Keratinocyte (primary cell): ENCODE results near the gene TIAM2. TPM values are rescaled to one million over a fixed set of nuclear protein-coding genes. Genes with fewer than 3 reads are reported as not detected.

ENCODE experiments used
- DNase-seq: peaks from one replicate; pipeline ENCODE4 v3.0.0-alpha.2; 2011; ENCODE audit warnings: low read depth, missing footprints, low spot score
- FAIRE-seq: peaks from 2 replicates; lab custom pipeline; 2011; peaks lifted over from hg19 to GRCh38; lab: Jason Lieb, UNC
- H2AFZ ChIP-seq: 2 replicates; pipeline ENCODE4 v1.6.0; 2012; ENCODE audit warnings: low read length, control low read depth, inconsistent platforms; ENCODE audit not compliant: control insufficient read depth
- H3K27ac ChIP-seq: 2 replicates; pipeline ENCODE4 v1.5.1; 2011; ENCODE audit warnings: low read length; ENCODE audit not compliant: control insufficient read depth, insufficient read depth
- H3K27me3 ChIP-seq: 3 replicates; pipeline ENCODE4 v1.6.0; 2011; ENCODE audit warnings: low read length; ENCODE audit not compliant: control insufficient read depth, insufficient read depth; ENCODE audit errors: extremely low read depth
- H3K36me3 ChIP-seq, 2 experiments: 2 replicates in 1 of 2; 3 replicates in 1 of 2; pipeline ENCODE4 v1.5.1; 2011; ENCODE audit warnings: low read length in 2 of 2, mild to moderate bottlenecking in 1 of 2; ENCODE audit not compliant: control insufficient read depth in 2 of 2, insufficient read depth in 2 of 2; ENCODE audit errors: extremely low read depth in 1 of 2
- H3K4me1 ChIP-seq: 3 replicates; pipeline ENCODE4 v1.5.1; 2011; ENCODE audit warnings: low read length; ENCODE audit not compliant: control insufficient read depth, insufficient read depth; ENCODE audit errors: extremely low read depth
- H3K4me2 ChIP-seq: 3 replicates; pipeline ENCODE4 v1.6.0; 2011; ENCODE audit warnings: low read depth, low read length; ENCODE audit not compliant: control insufficient read depth, insufficient read depth; ENCODE audit errors: extremely low read depth
- H3K4me3 ChIP-seq, 3 experiments: fragments of 200-600 bp in 1 of 3; sonication (generic) in 1 of 3; 2 replicates in 2 of 3; 3 replicates in 1 of 3; pipeline ENCODE4 v1.5.1; 2011 to 2016; ENCODE audit warnings: low read length in 3 of 3, mild to moderate bottlenecking in 3 of 3, control low read depth in 2 of 3, inconsistent platforms in 1 of 3, low read depth in 1 of 3, mixed read lengths in 1 of 3, mixed run types in 1 of 3, moderate library complexity in 1 of 3; ENCODE audit not compliant: control insufficient read depth in 2 of 3, insufficient read depth in 2 of 3; ENCODE audit errors: extremely low read depth in 1 of 3
- H3K79me2 ChIP-seq: 2 replicates; pipeline ENCODE4 v1.6.0; 2012; ENCODE audit warnings: low read length; ENCODE audit not compliant: control insufficient read depth, insufficient read depth
- H3K9ac ChIP-seq: 3 replicates; pipeline ENCODE4 v1.6.0; 2011; ENCODE audit warnings: low read length; ENCODE audit not compliant: control insufficient read depth, insufficient read depth; ENCODE audit errors: extremely low read depth
- H3K9me1 ChIP-seq: 3 replicates; pipeline ENCODE4 v1.6.0; 2011; ENCODE audit warnings: low read length; ENCODE audit not compliant: control insufficient read depth, insufficient read depth; ENCODE audit errors: extremely low read depth
- H3K9me3 ChIP-seq: 2 replicates; pipeline ENCODE4 v1.5.1; 2012; ENCODE audit warnings: low read depth, low read length; ENCODE audit not compliant: control insufficient read depth
- H4K20me1 ChIP-seq: 3 replicates; pipeline ENCODE4 v1.6.0; 2011; ENCODE audit warnings: low read length; ENCODE audit not compliant: control insufficient read depth, insufficient read depth; ENCODE audit errors: extremely low read depth
- CTCF ChIP-seq, 3 experiments: IDR thresholded peaks in 1 of 3; conservative IDR thresholded peaks in 1 of 3; optimal IDR thresholded peaks in 1 of 3; 2 replicates in 2 of 3; 3 replicates in 1 of 3; pipeline versions ENCODE3 to v1.5.1; 2011; ENCODE audit warnings: low read length in 3 of 3, mild to moderate bottlenecking in 3 of 3, moderate library complexity in 2 of 3, control low read depth in 1 of 3, inconsistent platforms in 1 of 3; ENCODE audit not compliant: insufficient read depth in 2 of 3; ENCODE audit errors: extremely low read depth in 1 of 3
- EZH2 ChIP-seq: IDR thresholded peaks from one replicate; pipeline ENCODE4 v1.6.1; 2012; ENCODE audit warnings: inconsistent platforms, mild to moderate bottlenecking, low read length, moderate library complexity
- dilution Hi-C: fragments of 300-500 bp; cut with MboI; formaldehyde crosslinking; loops from one replicate; pipeline ENCODE4 v1.7.0; 2020; ENCODE audit warnings: low sequenced_read_pairs; ENCODE audit not compliant: extremely low pct_ligation_motif_present
- polyA plus RNA-seq, 5 experiments: library from polyadenylated mRNA; depleted of rRNA in 3 of 5; stranded (reverse) in 3 of 5; stranded (forward) in 1 of 5; unstranded in 1 of 5; fragments of >200 nt; gene quantifications; 1 replicate in 1 of 5; 2 replicates in 3 of 5; 3 replicates in 1 of 5; pipeline versions ENCODE4 v1.2.1 to v1.2.3, GENCODE V29; 2011 to 2012; ENCODE audit warnings: missing spikeins in 2 of 5, low read depth in 1 of 5, low replicate concordance in 1 of 5

Gene TIAM2
- polyA plus RNA-seq, 1 donor (not counting 4 experiments of a cell fraction or from before 2014, with no cell fraction given) = 4.0 TPM

- no peaks in the 10 kb centered on the region for H3K9me3 ChIP-seq
- TF ChIP-seq CTCF (optimal IDR thresholded peaks at IDR 0.05 in 1 of 3, IDR thresholded peaks at IDR 0.05 in 1 of 3, conservative IDR thresholded peaks at IDR 0.05 in 1 of 3; ENCODE audit: extremely low read depth in 1 of 3, insufficient read depth in 2 of 3, low read length in 3 of 3) (no peak), EZH2 (no peak)
- no peaks in the 10 kb centered on the region for H3K27me3 ChIP-seq
- no peaks in the 10 kb centered on the region for H4K20me1 ChIP-seq
- no peaks in the 10 kb centered on the region for H3K9me1 ChIP-seq
- no peaks in the 10 kb centered on the region for H3K79me2 ChIP-seq
- no peak overlapping the region for H3K27ac ChIP-seq
- H3K4me1 ChIP-seq = peaks cover 6% of the 10 kb centered on the region
- dilution Hi-C loops = no loop called here
- DNase-seq (no peak), FAIRE-seq (peak; percentile 64)
- H3K4me2 ChIP-seq = no peak overlapping the region
- H3K9ac ChIP-seq = no peak overlapping the region
- H3K36me3 ChIP-seq = no peaks in the 10 kb centered on the region
- no peak overlapping the region for H3K4me3 ChIP-seq
- peak overlapping the region; percentile 11 for H2AFZ ChIP-seq
These were observed 25.3 kb upstream of the TIAM2 start for GRCh38 chr6:154969796-154970195.

GRCh38 chr6:154974485-154975149 is 20.5 kb upstream of the TIAM2 start:
- H3K36me3 ChIP-seq = no peaks in the 10 kb centered on the region
- no peaks in the 10 kb centered on the region for H3K9me3 ChIP-seq
- TF ChIP-seq CTCF (optimal IDR thresholded peaks at IDR 0.05 in 1 of 3, IDR thresholded peaks at IDR 0.05 in 1 of 3, conservative IDR thresholded peaks at IDR 0.05 in 1 of 3; ENCODE audit: extremely low read depth in 1 of 3, insufficient read depth in 2 of 3, low read length in 3 of 3) (no peak), EZH2 (no peak)
- H3K4me2 ChIP-seq = no peak overlapping the region
- no peaks in the 10 kb centered on the region for H3K27me3 ChIP-seq
- no peaks in the 10 kb centered on the region for H3K9me1 ChIP-seq
- no peak overlapping the region for H3K4me3 ChIP-seq
- no peak overlapping the region for H2AFZ ChIP-seq
- H3K79me2 ChIP-seq = no peaks in the 10 kb centered on the region
- peaks cover 4% of the 10 kb centered on the region for H3K4me1 ChIP-seq
- dilution Hi-C loops = no loop called here
- H4K20me1 ChIP-seq = no peaks in the 10 kb centered on the region
- DNase-seq (no peak), FAIRE-seq (no peak)
- no peak overlapping the region for H3K9ac ChIP-seq
- no peak overlapping the region for H3K27ac ChIP-seq
